ENCODE results near the gene ZNF80. TPM values are rescaled to one million over a fixed set of nuclear protein-coding genes. Genes with fewer than 3 reads are reported as not detected.
"Not testable (repeated sequence)": the region's sequence is repeated elsewhere in the genome, so short reads cannot be mapped to it uniquely, and the experiment has no call there.

The ZNF80 gene
- total RNA-seq, 1 donor from 2014 or later, result not detected

GRCh38 chr3:114241262-114241661 lies 3.9 kb upstream of the ZNF80 start:
- Histone ChIP-seq H3K4me3 (ENCODE audit: low read depth, low read length) (no peak overlapping the region), H3K36me3 (ENCODE audit: control insufficient read depth, insufficient read depth, low read length) (no peaks in the 10 kb centered on the region), H3K27me3 (ENCODE audit: control insufficient read depth, insufficient read depth, low read length) (no peaks in the 10 kb centered on the region)
- DNase-seq (ENCODE audit: low read depth), result no peak
- TF ChIP-seq CTCF (IDR thresholded peaks at IDR 0.05; ENCODE audit: insufficient read depth, low read length, poor library complexity, severe bottlenecking), result no peak

- H3K4me3 ChIP-seq (ENCODE audit: low read depth, low read length); H3K36me3 ChIP-seq (ENCODE audit: control insufficient read depth, insufficient read depth, low read length); DNase-seq (ENCODE audit: low read depth); H3K27me3 ChIP-seq (ENCODE audit: control insufficient read depth, insufficient read depth, low read length): not testable (repeated sequence)
These were observed 888 bp upstream of the ZNF80 start for GRCh38 chr3:114238146-114238785.

- TF ChIP-seq CTCF (IDR thresholded peaks at IDR 0.05; ENCODE audit: insufficient read depth, low read length, poor library complexity, severe bottlenecking), result no peak
- DNase-seq (ENCODE audit: low read depth), result no peak
- Histone ChIP-seq H3K4me3 (ENCODE audit: low read depth, low read length) (no peak overlapping the region), H3K27me3 (ENCODE audit: control insufficient read depth, insufficient read depth, low read length) (no peaks in the 10 kb centered on the region), H3K36me3 (ENCODE audit: control insufficient read depth, insufficient read depth, low read length) (no peaks in the 10 kb centered on the region)
These were observed 1.9 kb downstream of the ZNF80 start for GRCh38 chr3:114235431-114235830.

DNA sequence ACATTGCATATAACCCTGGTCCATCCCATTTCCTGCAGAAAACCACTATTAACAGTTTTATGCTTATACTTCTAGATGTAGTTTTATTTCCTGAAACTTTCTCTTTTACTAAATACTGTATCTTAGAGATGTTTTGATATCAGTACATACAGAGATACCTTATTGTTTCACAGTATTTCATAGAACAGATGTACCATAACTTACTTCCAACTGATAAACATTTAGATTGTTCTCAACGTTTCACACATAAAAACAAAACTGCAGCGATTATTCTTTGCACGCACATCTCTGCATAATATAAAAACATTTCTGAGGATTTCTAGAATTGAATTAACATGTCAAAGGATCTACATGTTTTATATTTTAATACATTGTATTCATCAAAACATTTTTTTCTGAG lies 2.6 kb downstream of the ZNF80 start:
- Histone ChIP-seq H3K36me3 (ENCODE audit: control insufficient read depth, insufficient read depth, low read length) (no peaks in the 10 kb centered on the region), H3K4me3 (ENCODE audit: low read depth, low read length) (no peak overlapping the region), H3K27me3 (ENCODE audit: control insufficient read depth, insufficient read depth, low read length) (no peaks in the 10 kb centered on the region)
- no peak for DNase-seq (ENCODE audit: low read depth)
- TF ChIP-seq CTCF (IDR thresholded peaks at IDR 0.05; ENCODE audit: insufficient read depth, low read length, poor library complexity, severe bottlenecking), result no peak

DNA sequence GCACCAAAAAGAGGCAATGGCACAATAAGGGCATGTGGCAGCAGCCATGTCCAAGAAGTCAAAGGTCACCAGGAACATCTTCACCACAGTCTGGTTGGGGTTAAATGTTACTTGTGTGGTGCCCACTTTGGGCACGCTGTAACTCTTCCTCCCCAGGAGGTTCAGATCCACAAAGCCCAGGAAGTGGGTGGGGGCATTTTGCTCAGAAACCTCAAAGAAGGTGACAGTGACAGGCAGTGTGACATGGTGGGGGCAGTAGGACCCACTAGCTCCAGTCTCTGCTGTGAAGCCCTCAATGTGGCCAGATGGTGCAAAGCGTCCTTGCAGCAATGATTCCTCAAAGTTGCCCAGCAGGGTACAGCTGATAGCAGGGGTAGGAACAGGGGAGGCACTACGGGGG lies 5.8 kb downstream of the ZNF80 start:
- no peaks in the 10 kb centered on the region for H3K36me3 ChIP-seq (ENCODE audit: control insufficient read depth, insufficient read depth, low read length)
- DNase-seq (ENCODE audit: low read depth), result no peak
- no peak overlapping the region for H3K4me3 ChIP-seq (ENCODE audit: low read depth, low read length)
- no peak for TF ChIP-seq CTCF (IDR thresholded peaks at IDR 0.05; ENCODE audit: insufficient read depth, low read length, poor library complexity, severe bottlenecking)
- no peaks in the 10 kb centered on the region for H3K27me3 ChIP-seq (ENCODE audit: control insufficient read depth, insufficient read depth, low read length)

DNA sequence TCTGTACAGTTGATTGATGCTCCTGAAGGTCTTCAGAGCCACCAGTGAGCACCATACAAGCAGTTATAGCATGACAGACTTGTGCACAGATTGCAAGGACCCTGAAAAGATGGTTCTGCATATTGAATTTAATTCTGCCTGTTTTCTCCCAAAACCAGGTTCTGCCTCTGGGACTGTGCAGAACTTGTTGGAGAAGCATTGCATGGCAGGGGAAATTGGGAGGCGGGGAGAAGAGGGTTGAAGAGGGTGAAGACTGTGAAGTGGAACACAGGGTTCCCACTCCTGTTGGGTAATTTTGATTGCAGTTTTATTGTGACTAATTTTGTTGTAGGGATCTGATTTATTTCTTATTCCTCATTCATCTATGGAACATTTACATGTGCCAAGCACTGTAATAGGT lies 10.3 kb downstream of the ZNF80 start:
- H3K36me3 ChIP-seq (ENCODE audit: control insufficient read depth, insufficient read depth, low read length), result no peaks in the 10 kb centered on the region
- no peaks in the 10 kb centered on the region for H3K27me3 ChIP-seq (ENCODE audit: control insufficient read depth, insufficient read depth, low read length)
- no peak overlapping the region for H3K4me3 ChIP-seq (ENCODE audit: low read depth, low read length)
- no peak for TF ChIP-seq CTCF (IDR thresholded peaks at IDR 0.05; ENCODE audit: insufficient read depth, low read length, poor library complexity, severe bottlenecking)
- DNase-seq (ENCODE audit: low read depth), result no peak
